Suppressor macrophage (primary cell): ENCODE results near the gene SEZ6L.
A peak's percentile ranks its signal among the peaks of the same experiment; 100 is the strongest.

ENCODE experiments used
- DNase-seq, 4 experiments: peaks; one replicate each; pipeline ENCODE4 v3.0.0-alpha.2; 2020 to 2022
- total RNA-seq, 17 experiments: gene quantifications; one replicate each; lab custom pipeline; 2026; ENCODE audit warnings: mixed read lengths in 6 of 17, inconsistent platforms in 3 of 17; lab: John Stamatoyannopoulos, UW

SEZ6L gene
- total RNA-seq: 0.07 to 5.6 (median 0.42) reads per million in 17 experiments

- DNase-seq: peak; percentile 34 to 70 (median 53)
Observed at GRCh38 chr22:26169315-26170111, at the start of gene SEZ6L. Gene SEZ6L (plus strand): TSS chr22:26169462. CDS start chr22:26169670, 208 bp downstream.

DNA sequence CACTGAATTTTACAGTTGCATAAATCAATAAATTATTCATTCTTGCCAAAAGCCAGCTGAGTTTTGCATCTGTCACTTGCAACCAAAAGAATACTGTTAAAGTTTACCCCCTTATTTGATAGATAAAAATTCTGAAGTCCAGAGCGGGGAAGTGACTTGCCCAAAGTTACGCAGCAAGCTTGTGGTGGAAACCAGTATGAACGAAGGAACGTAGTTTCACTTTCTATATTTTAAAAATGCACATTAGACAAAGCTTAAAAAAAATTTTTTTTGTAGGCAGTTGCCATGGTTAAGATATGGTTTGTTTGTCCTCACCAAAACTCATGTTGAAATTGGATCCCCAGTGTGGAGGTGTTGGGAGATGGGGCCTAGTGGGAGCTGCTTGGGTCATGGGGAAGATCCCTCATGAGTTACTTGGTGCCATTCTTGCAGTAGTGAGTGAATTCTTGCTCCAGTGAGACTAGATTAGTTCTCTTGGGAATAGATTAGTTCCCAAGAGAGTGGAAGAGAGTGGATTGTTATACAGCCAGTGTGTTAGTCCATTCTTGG lies 46.3 kb upstream of the SEZ6L start:
- peak in 1 of 4 experiments; percentile 1 for DNase-seq

DNA sequence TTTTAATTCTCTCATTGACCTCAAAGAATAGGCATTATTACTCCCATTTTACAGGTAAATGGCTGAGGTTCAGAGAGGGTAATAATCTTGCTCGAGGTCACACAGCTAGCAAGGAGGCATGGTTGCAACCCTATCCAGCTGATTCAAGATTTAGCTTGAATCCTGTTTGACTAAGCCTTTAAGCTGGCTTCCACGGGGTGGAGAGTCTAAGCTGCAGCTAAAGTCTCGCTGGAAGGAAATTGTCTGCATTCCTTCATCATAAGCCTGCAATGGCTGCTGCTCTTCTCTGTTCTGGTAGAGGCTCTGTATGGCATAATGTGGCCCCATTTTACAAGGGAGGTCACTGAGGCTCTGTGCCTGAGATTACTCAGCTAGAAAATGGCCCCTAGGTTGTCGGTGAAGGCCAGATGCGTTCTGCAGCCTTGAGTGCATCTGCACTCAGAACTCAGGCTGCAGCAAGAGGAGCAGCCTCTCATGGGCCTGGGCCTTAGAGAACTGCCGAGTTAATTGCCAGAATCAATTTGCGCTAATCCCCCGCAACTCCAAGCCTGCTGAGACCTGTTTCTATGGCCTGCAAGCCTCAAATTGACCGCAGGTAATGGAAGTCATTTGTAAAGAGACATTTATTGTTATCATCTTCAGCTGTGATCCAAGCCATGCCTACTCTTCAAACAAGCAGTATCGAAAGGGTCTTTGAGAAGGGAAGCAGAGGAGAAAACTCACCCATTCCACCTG lies 44.1 kb upstream of the SEZ6L start:
- DNase-seq: no peak

DNA sequence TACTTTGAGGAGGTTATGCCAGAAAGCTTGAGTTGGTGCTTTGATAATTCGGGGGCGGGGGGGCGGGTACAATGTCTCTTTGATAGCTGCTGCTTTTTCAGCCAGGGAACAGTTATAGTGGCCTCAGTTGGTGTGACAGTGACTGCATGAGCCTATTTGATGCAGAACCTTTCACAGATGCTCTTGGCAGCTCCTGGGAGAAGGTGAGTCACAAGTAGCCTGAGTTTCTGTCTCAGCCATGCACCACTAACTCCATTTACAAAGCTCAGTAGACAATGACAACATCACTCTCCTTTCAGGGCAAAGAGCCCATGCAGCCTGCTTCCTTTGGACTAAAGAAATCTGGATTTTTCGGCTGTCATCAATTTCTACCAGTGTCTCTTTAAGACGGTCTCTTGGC lies 42.1 kb upstream of the SEZ6L start:
- DNase-seq: no peak

GRCh38 chr22:26127556-26127955 lies 41.7 kb upstream of the SEZ6L start:
- no peak for DNase-seq

GRCh38 chr22:26131589-26132154 lies 37.6 kb upstream of the SEZ6L start:
- no peak for DNase-seq

DNA sequence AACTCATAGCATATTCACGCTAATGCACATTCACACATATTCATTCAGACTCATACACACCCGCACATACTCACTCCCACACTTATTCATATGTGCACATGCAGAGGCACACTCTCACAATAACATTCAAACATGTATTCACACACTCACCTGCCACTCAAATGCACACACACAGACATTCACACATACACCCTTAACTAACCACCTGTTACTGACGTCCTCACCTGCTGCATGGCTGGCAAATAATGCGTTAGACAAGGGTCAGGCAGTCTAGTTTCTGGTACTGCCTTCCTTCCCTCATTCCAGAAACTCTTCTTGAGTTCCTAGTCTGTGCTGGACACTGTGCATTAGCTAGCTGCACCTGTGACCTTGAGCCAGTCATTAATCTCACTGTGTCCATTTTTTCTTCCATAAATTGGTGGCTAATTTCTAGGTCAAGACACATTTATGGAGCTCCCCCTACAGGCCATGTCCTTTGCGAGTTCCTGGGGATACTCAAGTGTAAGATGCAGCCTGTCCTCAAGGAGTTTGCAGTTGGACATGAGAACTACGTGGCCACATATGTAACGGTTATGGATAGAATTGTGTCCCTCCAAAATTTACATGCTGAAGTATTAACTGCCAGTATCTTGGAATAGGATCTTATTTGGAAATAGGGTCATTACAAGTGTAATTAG lies 34.5 kb upstream of the SEZ6L start:
- peak in 2 of 4 experiments; percentile 18 to 24 for DNase-seq

DNA sequence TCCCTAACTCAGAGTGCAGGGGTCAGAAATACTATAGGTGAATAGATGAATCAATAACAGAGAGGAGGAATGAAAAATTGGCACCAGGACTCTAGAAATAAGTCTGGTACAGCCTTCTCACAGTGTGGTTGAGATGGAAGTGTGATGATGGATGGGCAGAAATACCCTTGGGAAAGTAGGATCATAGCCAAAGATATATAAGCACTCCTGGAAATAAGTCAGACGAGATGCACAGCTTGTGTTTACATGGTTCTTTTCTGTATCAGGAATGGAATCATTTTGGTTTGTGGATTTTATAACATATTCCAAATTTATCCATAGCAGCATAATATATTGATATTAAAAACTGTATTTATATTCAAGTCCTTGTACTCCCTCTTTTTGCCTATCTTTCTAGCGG lies 33.5 kb upstream of the SEZ6L start:
- DNase-seq: no peak

DNA sequence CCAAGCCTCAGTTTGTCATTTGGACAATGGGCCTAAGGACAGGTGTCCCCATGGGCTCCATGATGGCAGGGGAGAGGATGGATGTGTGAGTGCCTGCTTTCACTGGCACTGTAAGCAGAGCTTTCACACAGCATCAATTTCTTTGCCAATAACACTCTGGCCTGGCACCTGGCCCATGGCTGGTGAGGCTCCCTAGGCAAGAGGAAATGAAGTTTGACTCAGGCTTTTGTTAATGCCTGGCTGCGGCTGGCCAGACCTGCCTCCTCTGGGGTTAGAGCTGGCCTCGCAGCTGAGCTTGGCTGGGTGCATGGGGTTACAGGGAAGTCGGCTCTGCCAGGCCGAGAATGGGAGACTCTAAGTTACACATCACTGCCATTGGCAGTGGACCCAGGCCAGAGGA lies 30.0 kb upstream of the SEZ6L start:
- no peak for DNase-seq

DNA sequence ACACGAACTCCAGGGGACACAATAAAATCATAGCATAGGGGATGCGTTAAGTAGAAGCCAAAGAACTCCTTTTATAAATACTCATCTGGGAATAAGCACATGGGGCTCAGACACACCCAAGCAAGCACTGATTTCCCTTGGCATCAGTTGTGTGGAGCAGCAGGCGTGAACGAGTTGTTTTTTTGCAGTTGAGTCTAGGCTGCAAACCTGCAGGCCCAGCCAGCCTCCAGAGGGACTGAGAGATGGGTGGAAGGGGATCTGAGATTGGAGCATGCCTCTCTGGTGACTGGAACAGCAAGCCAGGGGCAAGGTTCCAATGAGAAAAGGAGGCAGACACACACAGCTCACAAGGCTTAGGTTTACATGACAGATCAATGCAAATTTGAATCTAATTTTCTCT lies 27.4 kb upstream of the SEZ6L start:
- DNase-seq: no peak

DNA sequence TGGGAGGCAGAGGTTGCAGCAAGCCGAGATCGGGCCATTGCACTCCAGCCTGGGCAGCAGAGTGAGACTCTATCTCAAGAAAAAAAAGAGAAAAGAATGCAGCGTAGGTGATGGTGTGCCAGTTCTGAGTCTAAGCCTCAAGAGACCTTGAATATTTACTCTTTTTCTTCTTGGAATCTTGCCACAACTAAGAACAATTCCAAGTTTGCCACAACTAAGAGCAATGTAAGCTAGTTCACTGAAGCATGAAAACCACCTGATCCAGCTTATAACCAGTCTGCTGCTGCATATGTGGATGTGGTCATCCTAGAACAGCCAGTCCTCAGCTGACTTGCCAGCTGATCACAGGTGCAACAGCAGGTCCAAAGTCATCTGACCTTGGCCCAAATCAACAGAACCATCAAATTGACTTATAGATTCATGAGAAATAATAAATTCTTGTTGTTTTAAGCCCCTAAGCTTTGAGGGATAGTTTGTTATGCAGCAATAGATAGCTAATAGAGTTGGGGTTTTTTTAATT lies 25.4 kb upstream of the SEZ6L start:
- DNase-seq: no peak

DNA sequence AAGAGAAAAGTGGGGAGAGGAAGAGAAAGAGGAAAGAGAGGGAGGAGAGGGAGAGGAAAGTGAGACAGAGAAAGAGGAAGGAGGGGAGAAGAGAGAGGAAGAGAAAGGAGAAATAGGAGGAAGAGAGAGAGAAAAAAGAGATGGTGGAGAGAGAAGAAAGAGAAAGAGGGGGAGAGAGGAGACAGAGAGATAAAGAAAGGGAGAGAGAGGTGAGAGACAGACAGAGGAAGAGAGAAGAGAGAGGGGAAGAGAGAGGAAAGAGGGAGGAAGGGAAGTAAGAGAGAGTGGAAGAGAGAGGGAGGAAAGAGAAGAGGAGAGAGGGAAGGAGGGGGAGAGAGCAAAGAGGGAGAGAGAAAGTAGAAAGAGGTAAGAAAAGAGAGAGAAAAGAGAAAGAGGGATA lies 9.4 kb upstream of the SEZ6L start:
- no peak for DNase-seq

DNA sequence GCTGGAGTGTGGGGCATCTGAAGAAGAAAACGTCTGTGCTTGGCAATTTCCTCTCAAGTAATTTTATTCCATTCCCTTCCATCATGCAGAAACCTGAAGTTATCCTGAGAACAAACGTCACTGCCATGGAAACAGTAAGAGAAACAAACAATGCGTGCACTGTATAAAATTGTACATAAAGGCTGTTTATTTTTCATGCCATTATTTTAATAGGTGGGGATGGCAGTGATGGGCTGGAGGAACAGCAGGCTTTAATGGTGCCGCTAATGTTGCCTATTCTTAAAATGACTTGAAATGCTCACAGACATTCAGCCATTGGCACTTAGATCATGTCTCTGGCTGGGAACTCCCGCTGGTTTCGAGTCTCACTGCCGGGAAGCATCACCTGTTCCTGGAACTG lies 7.5 kb upstream of the SEZ6L start:
- DNase-seq: no peak

GRCh38 chr22:26162926-26163325 lies 6.3 kb upstream of the SEZ6L start:
- peak in 2 of 4 experiments; percentile 8 to 23 for DNase-seq

DNA sequence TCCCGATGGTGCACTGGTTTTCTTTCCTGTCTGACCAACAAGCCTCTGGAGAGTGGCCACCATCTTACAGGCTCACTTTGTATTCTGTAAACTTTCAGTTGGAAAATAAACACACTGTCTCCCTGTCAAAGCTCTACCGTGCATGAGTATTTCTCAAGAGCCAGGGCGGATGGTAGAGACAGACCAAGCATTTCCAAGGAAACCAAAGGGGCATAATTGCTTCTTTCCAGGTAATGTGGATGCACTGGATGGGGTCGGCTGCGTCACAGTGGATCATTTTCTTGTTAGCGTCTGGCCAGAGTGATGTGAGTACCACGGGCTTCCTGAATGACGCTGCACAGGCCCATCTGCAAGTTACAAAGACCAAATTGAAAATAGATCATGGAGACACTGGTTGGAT lies 5.1 kb upstream of the SEZ6L start:
- no peak for DNase-seq

DNA sequence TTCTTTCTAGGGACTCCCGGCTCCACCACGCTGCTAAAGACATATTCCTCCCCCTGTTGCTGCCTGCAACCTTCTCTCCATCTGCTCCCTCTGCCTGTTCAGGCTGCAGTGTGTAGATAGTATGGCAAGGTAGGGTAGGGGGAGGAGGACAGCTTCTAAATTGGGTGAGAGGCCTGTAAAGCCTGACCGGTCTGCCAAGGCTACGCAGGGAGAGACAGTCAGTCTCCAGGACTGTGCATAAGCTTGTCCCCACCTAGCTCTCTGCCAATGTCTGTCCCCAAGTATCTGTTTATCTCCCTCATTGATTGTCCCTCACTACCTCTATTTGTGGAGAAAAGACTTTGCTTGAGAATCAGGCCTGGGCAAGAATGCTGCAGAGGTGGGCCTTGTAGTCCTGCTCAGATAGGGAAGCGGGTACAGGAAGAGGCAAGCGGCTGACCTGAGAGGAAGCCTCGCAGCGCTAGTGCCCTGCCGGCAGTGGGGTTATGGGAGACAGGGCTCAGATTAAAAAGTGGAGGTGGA lies 871 bp upstream of the SEZ6L start:
- peak in 3 of 4 experiments; percentile 21 to 39 (median 27) for DNase-seq

- no peak for DNase-seq
Observed at GRCh38 chr22:26168939-26169314, 335 bp upstream of the SEZ6L start.

DNA sequence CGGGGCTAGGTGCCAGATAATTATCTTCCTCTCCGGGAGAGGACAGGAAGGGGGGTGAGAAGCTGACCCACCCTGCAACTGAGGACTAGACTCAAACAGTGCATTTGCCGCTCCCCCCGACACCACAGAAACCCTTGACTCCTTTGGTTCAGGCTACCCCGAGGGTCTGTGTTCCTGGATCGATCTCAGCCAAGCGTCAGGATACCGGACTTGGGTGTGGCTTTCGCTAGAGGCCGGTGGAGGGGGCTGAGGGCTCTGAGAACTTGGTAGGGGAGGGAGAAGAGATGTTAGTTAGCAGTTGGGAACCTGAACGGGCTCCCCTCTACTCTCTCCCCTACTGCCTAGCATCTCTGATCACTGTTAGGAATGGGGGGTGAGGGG lies 840 bp downstream of the SEZ6L start:
- DNase-seq: no peak

GRCh38 chr22:26170795-26171580 lies 1.7 kb downstream of the SEZ6L start:
- DNase-seq: peak in 2 of 4 experiments; percentile 16 to 17

- DNase-seq: peak; percentile 21 to 66 (median 50)
Observed at GRCh38 chr22:26172389-26172990, 3.2 kb downstream of the SEZ6L start.

GRCh38 chr22:26174280-26174679 lies 5.0 kb downstream of the SEZ6L start:
- no peak for DNase-seq
